Lower lobe of right lung (tissue), 2 donors: ENCODE data around the gene TTC38. TPM values are rescaled to one million over a fixed set of nuclear protein-coding genes. Genes with fewer than 3 reads are reported as not detected.

Experiments used
- ATAC-seq, 2 donors: fragments of 200-7000 bp; cut with Tn5 transposase; one replicate each; pipeline ENCODE4 v1.9.1; 2020 to 2022; ENCODE audit warnings: mild to moderate bottlenecking in 2 of 2, moderate library complexity in 2 of 2
- DNase-seq: peaks from one replicate; pipeline ENCODE4 v3.0.0-alpha.2; 2020
- H3K27ac ChIP-seq: fragments of 200-600 bp; one replicate; pipeline ENCODE4 v1.8.0; 2022
- H3K27me3 ChIP-seq: fragments of 200-600 bp; one replicate; pipeline ENCODE4 v1.8.0; 2022; ENCODE audit warnings: low read depth
- H3K36me3 ChIP-seq: fragments of 200-600 bp; one replicate; pipeline ENCODE4 v1.8.0; 2022; ENCODE audit warnings: mild to moderate bottlenecking
- H3K4me1 ChIP-seq: fragments of 200-600 bp; one replicate; pipeline ENCODE4 v1.8.0; 2022
- H3K4me3 ChIP-seq: fragments of 200-600 bp; one replicate; pipeline ENCODE4 v1.8.0; 2022; ENCODE audit warnings: mild to moderate bottlenecking
- H3K9me3 ChIP-seq: fragments of 200-600 bp; one replicate; pipeline ENCODE4 v1.8.0; 2022
- intact Hi-C: fragments of 100-400 bp; cut with DNase I; formaldehyde crosslinking; loops from one replicate; pipeline ENCODE4 v1.11.0; 2022
- total RNA-seq: library from RNA; stranded (reverse); fragmentation: NEBNext Ultra II Directional; extraction: Animal tissue kit (Norgen Biotek cat#: 25700); gene quantifications from one replicate; pipeline ENCODE4 v1.2.1, GENCODE V29; 2021
- TF ChIP-seq, protein P1 (sequence below): fragments of 200-600 bp; IDR thresholded peaks from one replicate; pipeline ENCODE4 v1.8.0; 2022; ENCODE audit warnings: antibody characterized with exemption, mild to moderate bottlenecking
- donor health status: DM: no; HTN: yes; CAD: no; lungs with severe emphysema.

Gene TTC38
- total RNA-seq, 1 donor from 2014 or later, result 26.8 TPM

- H3K27ac ChIP-seq, result no peak overlapping the region
- no peaks in the 10 kb centered on the region for H3K9me3 ChIP-seq
- H3K4me1 ChIP-seq, result peaks cover 15% of the 10 kb centered on the region
- no peak overlapping the region for H3K4me3 ChIP-seq
- intact Hi-C loops, result no loop called here
- no peak for DNase-seq
- H3K27me3 ChIP-seq, result no peaks in the 10 kb centered on the region
- TF ChIP-seq, protein P1, sequence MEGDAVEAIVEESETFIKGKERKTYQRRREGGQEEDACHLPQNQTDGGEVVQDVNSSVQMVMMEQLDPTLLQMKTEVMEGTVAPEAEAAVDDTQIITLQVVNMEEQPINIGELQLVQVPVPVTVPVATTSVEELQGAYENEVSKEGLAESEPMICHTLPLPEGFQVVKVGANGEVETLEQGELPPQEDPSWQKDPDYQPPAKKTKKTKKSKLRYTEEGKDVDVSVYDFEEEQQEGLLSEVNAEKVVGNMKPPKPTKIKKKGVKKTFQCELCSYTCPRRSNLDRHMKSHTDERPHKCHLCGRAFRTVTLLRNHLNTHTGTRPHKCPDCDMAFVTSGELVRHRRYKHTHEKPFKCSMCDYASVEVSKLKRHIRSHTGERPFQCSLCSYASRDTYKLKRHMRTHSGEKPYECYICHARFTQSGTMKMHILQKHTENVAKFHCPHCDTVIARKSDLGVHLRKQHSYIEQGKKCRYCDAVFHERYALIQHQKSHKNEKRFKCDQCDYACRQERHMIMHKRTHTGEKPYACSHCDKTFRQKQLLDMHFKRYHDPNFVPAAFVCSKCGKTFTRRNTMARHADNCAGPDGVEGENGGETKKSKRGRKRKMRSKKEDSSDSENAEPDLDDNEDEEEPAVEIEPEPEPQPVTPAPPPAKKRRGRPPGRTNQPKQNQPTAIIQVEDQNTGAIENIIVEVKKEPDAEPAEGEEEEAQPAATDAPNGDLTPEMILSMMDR, result no peak
- peaks cover 16% of the 10 kb centered on the region for H3K36me3 ChIP-seq
- no peak for ATAC-seq
Observed at GRCh38 chr22:46245511-46245910, 22.3 kb upstream of the TTC38 start.

GRCh38 chr22:46246178-46246577 is 21.6 kb upstream of the TTC38 start:
- no peak for DNase-seq
- TF ChIP-seq, protein P1, result no peak
- Histone ChIP-seq H3K9me3 (no peaks in the 10 kb centered on the region), H3K36me3 (peaks cover 16% of the 10 kb centered on the region), H3K27ac (no peak overlapping the region), H3K27me3 (no peaks in the 10 kb centered on the region), H3K4me1 (peaks cover 22% of the 10 kb centered on the region), H3K4me3 (no peak overlapping the region)
- no peak for ATAC-seq
- intact Hi-C loops, result no loop called here

GRCh38 chr22:46247443-46247975 is 20.3 kb upstream of the TTC38 start:
- H3K36me3 ChIP-seq, result peaks cover 16% of the 10 kb centered on the region
- ATAC-seq (no peak), DNase-seq (no peak)
- TF ChIP-seq, protein P1, result no peak
- no peak overlapping the region for H3K4me3 ChIP-seq
- peaks cover 24% of the 10 kb centered on the region for H3K4me1 ChIP-seq
- H3K27ac ChIP-seq, result no peak overlapping the region
- intact Hi-C loops, result no loop called here
- no peaks in the 10 kb centered on the region for H3K9me3 ChIP-seq
- no peaks in the 10 kb centered on the region for H3K27me3 ChIP-seq

DNA sequence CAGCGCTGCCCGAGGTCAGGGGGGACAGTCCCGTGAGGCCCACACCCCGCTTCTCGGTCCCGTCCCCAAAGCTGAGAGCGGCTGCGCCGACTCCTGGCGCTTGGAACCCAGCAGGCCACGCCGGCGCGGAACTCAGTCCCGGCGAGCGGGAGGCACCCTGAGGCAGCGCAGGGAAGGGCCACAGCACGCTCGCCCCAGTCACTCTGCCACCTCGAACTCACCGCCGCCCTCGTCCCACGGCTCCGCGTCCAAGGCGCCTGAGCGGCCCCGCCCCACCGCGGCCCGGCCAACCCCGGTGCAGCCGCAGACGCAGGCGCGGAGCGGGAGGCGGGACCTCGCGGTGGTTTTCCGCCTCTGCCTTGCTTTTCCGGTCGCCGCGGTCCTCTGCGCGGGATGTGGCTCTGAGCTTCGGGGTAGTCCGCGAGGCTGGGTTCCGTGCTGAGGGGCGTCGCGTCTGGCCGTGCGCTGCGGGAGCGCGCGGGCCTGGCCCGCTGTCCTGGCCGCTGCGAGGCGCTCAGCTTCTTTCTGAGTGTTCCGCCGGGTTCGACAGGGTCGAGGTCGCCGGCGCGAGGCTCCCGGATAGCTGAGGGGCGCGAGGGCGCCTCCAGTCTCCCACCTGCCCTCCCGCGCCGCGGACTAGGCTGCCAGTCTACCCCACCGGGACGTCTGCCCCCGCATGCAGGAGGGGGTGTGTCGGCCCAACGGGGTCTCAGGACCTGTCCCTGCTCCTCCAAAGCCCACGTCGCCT is 17.6 kb upstream of the TTC38 start, which contains the start of gene CDPF1:
Gene CDPF1, minus strand, starts transcription at position 259 of the 748 bp plus-strand sequence. CDS start 2,009 bp downstream, outside the sequence.
- peaks cover 23% of the 10 kb centered on the region for H3K4me1 ChIP-seq
- peak; percentile 98 to 99 for ATAC-seq
- DNase-seq, result peak; percentile 94
- no peaks in the 10 kb centered on the region for H3K36me3 ChIP-seq
- H3K27me3 ChIP-seq, result no peaks in the 10 kb centered on the region
- H3K4me3 ChIP-seq, result peak within 1 kb of the TSS; percentile 94
- intact Hi-C loops, result no loop called here
- peak within 1 kb of the TSS; percentile 88 for H3K27ac ChIP-seq
- H3K9me3 ChIP-seq, result no peaks in the 10 kb centered on the region
- TF ChIP-seq, protein P1, result no peak

- intact Hi-C loops, result no loop called here
- Histone ChIP-seq H3K27ac (peak overlapping the region; percentile 88), H3K36me3 (no peaks in the 10 kb centered on the region), H3K9me3 (no peaks in the 10 kb centered on the region), H3K4me1 (peaks cover 21% of the 10 kb centered on the region), H3K27me3 (no peaks in the 10 kb centered on the region), H3K4me3 (peak overlapping the region; percentile 94)
- peak in 1 of 2 donors; percentile 36 for ATAC-seq
- DNase-seq, result no peak
- TF ChIP-seq, protein P1, result no peak
Observed at GRCh38 chr22:46250783-46251125, 17.1 kb upstream of the TTC38 start.
